Measurements from ENCODE around the gene OR5AK2. TPM values are rescaled to one million over a fixed set of nuclear protein-coding genes. Genes with fewer than 3 reads are reported as not detected.

Gene OR5AK2
- total and polyA plus RNA-seq, 2 of the 13 experiments (the other 11 are each of a cell fraction or from before 2014, with no cell fraction given): not detected

- H3K4me1 ChIP-seq (ENCODE audit: insufficient read depth, low read length): no peaks in the 10 kb centered on the region
- no peaks in the 10 kb centered on the region for H3K79me2 ChIP-seq (ENCODE audit: insufficient read depth, low read length)
- no peak overlapping the region for H3K27ac ChIP-seq (ENCODE audit: extremely low read length, insufficient read depth, low read length)
- H3K4me2 ChIP-seq (ENCODE audit: low read depth, low read length): no peak overlapping the region
- ChIA-PET POLR2A (no interaction called here), CTCF (ENCODE audit: low intra/inter-chr PET ratio, low total read pairs) (no interaction called here)
- TF ChIP-seq PCBP1 (IDR thresholded peaks at IDR 0.05; ENCODE audit: borderline replicate concordance, low read depth, low read length) (no peak), EEA1 (CRISPR knock-in tag; IDR thresholded peaks at IDR 0.05; ENCODE audit: borderline replicate concordance) (no peak), AGO2 (optimal IDR thresholded peaks at IDR 0.05; ENCODE audit: low read depth, low read length) (no peak), ARID4A (CRISPR knock-in tag; IDR thresholded peaks at IDR 0.05; ENCODE audit: borderline replicate concordance) (no peak), ERF (CRISPR knock-in tag; IDR thresholded peaks at IDR 0.05) (no peak), MXD4 (CRISPR knock-in tag; IDR thresholded peaks at IDR 0.05) (no peak), NFKBIZ (CRISPR knock-in tag; IDR thresholded peaks at IDR 0.05) (no peak)
- TF ChIP-seq, protein P1, sequence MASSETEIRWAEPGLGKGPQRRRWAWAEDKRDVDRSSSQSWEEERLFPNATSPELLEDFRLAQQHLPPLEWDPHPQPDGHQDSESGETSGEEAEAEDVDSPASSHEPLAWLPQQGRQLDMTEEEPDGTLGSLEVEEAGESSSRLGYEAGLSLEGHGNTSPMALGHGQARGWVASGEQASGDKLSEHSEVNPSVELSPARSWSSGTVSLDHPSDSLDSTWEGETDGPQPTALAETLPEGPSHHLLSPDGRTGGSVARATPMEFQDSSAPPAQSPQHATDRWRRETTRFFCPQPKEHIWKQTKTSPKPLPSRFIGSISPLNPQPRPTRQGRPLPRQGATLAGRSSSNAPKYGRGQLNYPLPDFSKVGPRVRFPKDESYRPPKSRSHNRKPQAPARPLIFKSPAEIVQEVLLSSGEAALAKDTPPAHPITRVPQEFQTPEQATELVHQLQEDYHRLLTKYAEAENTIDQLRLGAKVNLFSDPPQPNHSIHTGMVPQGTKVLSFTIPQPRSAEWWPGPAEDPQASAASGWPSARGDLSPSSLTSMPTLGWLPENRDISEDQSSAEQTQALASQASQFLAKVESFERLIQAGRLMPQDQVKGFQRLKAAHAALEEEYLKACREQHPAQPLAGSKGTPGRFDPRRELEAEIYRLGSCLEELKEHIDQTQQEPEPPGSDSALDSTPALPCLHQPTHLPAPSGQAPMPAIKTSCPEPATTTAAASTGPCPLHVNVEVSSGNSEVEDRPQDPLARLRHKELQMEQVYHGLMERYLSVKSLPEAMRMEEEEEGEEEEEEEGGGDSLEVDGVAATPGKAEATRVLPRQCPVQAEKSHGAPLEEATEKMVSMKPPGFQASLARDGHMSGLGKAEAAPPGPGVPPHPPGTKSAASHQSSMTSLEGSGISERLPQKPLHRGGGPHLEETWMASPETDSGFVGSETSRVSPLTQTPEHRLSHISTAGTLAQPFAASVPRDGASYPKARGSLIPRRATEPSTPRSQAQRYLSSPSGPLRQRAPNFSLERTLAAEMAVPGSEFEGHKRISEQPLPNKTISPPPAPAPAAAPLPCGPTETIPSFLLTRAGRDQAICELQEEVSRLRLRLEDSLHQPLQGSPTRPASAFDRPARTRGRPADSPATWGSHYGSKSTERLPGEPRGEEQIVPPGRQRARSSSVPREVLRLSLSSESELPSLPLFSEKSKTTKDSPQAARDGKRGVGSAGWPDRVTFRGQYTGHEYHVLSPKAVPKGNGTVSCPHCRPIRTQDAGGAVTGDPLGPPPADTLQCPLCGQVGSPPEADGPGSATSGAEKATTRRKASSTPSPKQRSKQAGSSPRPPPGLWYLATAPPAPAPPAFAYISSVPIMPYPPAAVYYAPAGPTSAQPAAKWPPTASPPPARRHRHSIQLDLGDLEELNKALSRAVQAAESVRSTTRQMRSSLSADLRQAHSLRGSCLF (CRISPR knock-in tag; IDR thresholded peaks at IDR 0.05; ENCODE audit: borderline replicate concordance): no peak
- no peaks in the 10 kb centered on the region for H3K9me3 ChIP-seq (ENCODE audit: low read length)
- 2% methylated on average over 2 of the region's 2 CpGs for WGBS (ENCODE audit: low lambda C conversion rate)
- FAIRE-seq (no peak), ATAC-seq (no peak), DNase-seq (ENCODE audit: low spot score) (no peak)
- H3K36me3 ChIP-seq (replicated peaks in 1 of 2; ENCODE audit: control insufficient read depth in 1 of 2, insufficient read depth in 2 of 2, low read length in 2 of 2): no peaks in the 10 kb centered on the region
- intact Hi-C loops (cut with micrococcal nuclease; ENCODE audit: unreplicated experiment) (no loop called here), in situ Hi-C loops (cut with HindIII; ENCODE audit: extremely low pct_ligation_motif_present, low pct_unique_long_range_greater_than_20kb) (no loop called here)
- no peak overlapping the region for H3K4me3 ChIP-seq (replicated peaks in 1 of 3; ENCODE audit: insufficient read depth in 1 of 3, low read depth in 2 of 3, low read length in 3 of 3)
- H3K9ac ChIP-seq (ENCODE audit: insufficient read depth, low read depth, low read length): no peak overlapping the region
- H4K20me1 ChIP-seq (ENCODE audit: insufficient read depth, low read length): no peaks in the 10 kb centered on the region
- no peak overlapping the region for H2AFZ ChIP-seq (ENCODE audit: low read length)
- H3K27me3 ChIP-seq (ENCODE audit: control insufficient read depth in 1 of 2, insufficient read depth in 2 of 2, low read length in 2 of 2): no peaks in the 10 kb centered on the region
- BruUV-seq (replicated peaks): no TSS peak
These were observed 11.4 kb upstream of the OR5AK2 start for GRCh38 chr11:56977314-56977713.

Measured in HepG2 (cell line).